AG04450 (cell line): ENCODE data around the gene ZNG1B. TPM values are rescaled to one million over a fixed set of nuclear protein-coding genes. Genes with fewer than 3 reads are reported as not detected.
A peak's percentile ranks its signal among the peaks of the same experiment; 100 is the strongest.
"Not testable (repeated sequence)": the region's sequence is repeated elsewhere in the genome, so short reads cannot be mapped to it uniquely, and the experiment has no call there.

Experiments used
- CTCF ChIA-PET: fragments of 300-600, 350-600 bp; formaldehyde crosslinking; extraction: SDS; loops from one replicate; lab custom pipeline; 2022; ENCODE audit warnings: antibody characterized with exemption, inconsistent platforms; lab: Charles Lee
- POLR2A ChIA-PET: fragments of 350-600 bp; formaldehyde crosslinking; extraction: SDS; loops from one replicate; lab custom pipeline; 2021; ENCODE audit warnings: antibody characterized with exemption, inconsistent platforms; lab: Yijun Ruan, JAX
- DNase-seq: peaks from one replicate; pipeline ENCODE4 v3.0.0-alpha.2; 2011; ENCODE audit warnings: low read depth, low spot score
- H3K27ac ChIP-seq: one replicate; pipeline ENCODE4 v1.5.1; 2012; ENCODE audit warnings: low read depth, low read length, control low read depth
- H3K27me3 ChIP-seq: one replicate; pipeline ENCODE4 v1.6.0; 2012; ENCODE audit warnings: low read length; ENCODE audit not compliant: control insufficient read depth, insufficient read depth
- H3K4me3 ChIP-seq: 2 replicates; pipeline ENCODE4 v1.5.1; 2011; ENCODE audit warnings: mild to moderate bottlenecking, low read depth, low read length, control low read depth
- H3K9me3 ChIP-seq: 2 replicates; pipeline ENCODE4 v1.5.1; 2012; ENCODE audit warnings: low read length; ENCODE audit not compliant: control insufficient read depth, insufficient read depth
- polyA plus RNA-seq: library from polyadenylated mRNA; depleted of rRNA; stranded (reverse); fragments of >200 nt; gene quantifications from 2 replicates; pipeline ENCODE4 v1.2.3, GENCODE V29; 2011; rRNA removed

The ZNG1B gene
- polyA plus RNA-seq, 1 experiment = 29.1 TPM

DNA sequence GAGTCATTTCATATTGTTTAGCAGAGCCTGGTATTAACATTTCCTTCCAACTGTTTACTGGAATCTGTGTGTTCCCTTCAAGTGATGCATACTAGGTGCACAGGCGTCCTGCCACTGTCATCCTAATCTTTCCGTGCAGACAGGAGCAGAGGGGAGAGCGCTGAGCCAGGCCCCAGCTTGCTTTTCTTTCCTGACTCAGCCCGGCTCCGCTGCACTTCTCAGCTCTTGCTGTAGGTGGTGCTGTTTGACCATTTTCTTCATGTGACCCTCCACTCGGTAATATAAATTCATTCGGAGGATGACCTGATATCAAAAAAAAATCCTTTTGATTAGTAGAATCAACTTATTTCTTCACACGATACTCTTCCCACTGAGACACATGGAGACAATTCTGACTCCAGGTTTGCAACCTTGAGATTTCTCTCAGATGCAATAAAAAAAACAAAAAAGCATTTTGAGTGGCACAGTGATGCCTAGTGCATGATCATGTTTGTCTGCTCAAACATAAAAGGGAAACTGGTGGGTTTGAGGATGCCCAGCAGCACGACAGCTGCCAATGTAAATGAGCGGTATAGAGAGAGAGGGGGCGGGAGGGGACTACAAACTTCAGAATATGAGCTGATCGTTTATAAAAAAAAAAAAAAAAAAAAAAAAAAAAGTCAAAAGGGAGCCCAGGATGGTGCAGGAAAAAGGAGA, 90.0 kb downstream of the ZNG1B start:
- H3K9me3 ChIP-seq, H3K27ac ChIP-seq, POLR2A ChIA-PET, DNase-seq, H3K27me3 ChIP-seq, H3K4me3 ChIP-seq: not testable (repeated sequence)
- CTCF ChIA-PET = interaction anchor here (1.0 kb wide), 1 partner anchor 77 kb away, joined by 6 read pairs; no protein-coding TSS in a partner anchor

DNA sequence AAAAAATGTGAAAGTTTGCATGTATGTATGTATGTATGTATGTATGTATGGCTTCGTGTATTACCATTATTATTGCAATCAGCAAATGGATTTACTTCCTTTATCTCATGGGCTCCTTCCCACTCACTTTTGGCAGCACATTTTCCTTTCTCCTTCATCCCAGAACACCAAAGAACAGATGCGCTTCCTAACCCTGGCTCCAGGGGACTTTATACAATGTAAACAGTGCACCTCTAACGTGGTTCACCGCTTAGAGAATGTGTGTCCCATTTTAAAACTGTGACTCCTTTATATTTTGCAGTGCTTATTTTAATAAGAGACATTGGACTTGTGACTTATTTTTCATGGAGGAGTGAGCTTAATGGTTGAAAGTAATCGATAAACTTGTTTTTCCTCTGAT, 90.6 kb downstream of the ZNG1B start:
- DNase-seq, H3K27ac ChIP-seq, H3K9me3 ChIP-seq, POLR2A ChIA-PET, H3K27me3 ChIP-seq, H3K4me3 ChIP-seq: not testable (repeated sequence)
- CTCF ChIA-PET = interaction anchor here (1.0 kb wide), 1 partner anchor 76 kb away, joined by 6 read pairs; no protein-coding TSS in a partner anchor

DNA sequence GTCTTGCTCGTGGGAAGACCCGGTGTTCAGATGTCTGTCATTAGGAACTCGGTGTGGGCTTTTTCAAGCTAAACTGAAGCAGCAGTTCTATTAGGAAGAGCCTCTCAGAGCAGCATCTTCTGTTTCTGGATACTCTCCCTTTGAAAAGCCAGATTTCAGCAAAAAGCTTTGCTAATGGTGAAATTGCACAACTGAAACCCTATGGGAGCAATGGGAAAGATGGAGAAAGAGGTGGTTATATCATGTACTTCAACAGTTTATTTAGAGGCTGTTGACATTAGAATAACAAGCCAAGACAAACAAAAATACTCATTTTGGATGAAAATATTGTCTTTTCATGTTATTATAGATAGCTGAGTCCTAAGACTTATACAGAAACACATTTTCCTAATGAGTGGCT, 91.4 kb downstream of the ZNG1B start:
- CTCF ChIA-PET = interaction anchor here (1.0 kb wide), 1 partner anchor 76 kb away, joined by 6 read pairs; no protein-coding TSS in a partner anchor
- POLR2A ChIA-PET, H3K27ac ChIP-seq, H3K4me3 ChIP-seq, DNase-seq, H3K27me3 ChIP-seq, H3K9me3 ChIP-seq: not testable (repeated sequence)

DNA sequence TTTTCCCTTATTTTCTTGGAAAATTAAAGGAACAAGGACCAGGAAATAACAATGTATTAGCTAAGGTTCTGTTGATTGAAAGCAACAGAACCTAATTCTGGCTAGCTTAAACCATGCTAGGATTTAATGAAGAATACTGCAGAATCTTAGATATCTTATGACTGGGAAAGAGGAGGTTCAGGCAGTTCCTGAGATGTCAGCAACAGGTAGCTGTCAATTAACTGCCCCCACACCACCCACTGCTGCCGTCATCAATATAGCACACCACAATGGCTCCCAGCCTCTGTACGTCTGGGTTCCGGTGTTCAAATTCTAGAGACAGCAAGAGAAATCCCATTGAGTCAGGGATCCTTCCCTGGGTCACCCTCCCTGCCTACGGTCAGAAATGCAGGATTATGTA, 95.5 kb downstream of the ZNG1B start:
- DNase-seq, H3K9me3 ChIP-seq, POLR2A ChIA-PET, H3K27me3 ChIP-seq, CTCF ChIA-PET, H3K27ac ChIP-seq, H3K4me3 ChIP-seq: not testable (repeated sequence)

DNA sequence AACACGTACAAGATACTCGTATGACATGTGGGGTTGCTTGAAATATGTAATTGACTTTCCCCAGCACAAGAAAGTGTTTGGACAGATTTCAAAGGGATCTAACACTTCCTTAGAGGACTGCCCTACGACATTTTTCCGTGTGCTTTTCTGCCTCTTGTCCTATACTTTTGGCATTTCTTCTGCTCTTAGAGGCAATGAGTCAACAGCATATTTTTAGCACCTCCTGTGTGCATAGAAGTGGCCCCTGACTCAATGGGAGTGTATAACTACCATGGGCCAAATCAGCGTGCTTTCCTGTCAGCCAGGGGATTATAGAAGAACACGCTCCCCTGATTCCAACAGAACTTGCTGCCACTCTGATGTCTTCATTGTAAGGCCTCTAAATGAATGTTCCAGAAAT, 99.1 kb downstream of the ZNG1B start:
- H3K9me3 ChIP-seq, H3K27ac ChIP-seq, DNase-seq, CTCF ChIA-PET, POLR2A ChIA-PET, H3K27me3 ChIP-seq, H3K4me3 ChIP-seq: not testable (repeated sequence)

DNA sequence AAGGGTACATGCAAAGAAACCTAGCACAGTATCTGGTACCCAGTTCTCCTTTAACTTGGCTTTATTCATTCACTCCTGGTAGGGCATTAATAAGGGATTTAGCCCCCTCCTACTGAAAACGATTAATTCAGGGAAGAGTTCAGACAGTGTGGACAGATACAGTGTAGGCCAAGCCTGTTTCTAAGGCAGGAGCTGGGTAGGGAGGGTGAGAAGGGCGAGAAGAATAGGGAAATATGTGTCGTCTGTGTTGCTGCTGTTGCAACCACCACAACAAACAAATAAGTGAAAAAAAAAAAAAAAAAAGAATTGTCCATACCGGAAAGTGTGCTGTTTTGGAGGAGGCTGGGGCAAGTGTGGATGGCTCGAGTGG, 103.3 kb downstream of the ZNG1B start:
- DNase-seq, H3K27ac ChIP-seq, H3K9me3 ChIP-seq, POLR2A ChIA-PET, H3K27me3 ChIP-seq, CTCF ChIA-PET, H3K4me3 ChIP-seq: not testable (repeated sequence)

DNA sequence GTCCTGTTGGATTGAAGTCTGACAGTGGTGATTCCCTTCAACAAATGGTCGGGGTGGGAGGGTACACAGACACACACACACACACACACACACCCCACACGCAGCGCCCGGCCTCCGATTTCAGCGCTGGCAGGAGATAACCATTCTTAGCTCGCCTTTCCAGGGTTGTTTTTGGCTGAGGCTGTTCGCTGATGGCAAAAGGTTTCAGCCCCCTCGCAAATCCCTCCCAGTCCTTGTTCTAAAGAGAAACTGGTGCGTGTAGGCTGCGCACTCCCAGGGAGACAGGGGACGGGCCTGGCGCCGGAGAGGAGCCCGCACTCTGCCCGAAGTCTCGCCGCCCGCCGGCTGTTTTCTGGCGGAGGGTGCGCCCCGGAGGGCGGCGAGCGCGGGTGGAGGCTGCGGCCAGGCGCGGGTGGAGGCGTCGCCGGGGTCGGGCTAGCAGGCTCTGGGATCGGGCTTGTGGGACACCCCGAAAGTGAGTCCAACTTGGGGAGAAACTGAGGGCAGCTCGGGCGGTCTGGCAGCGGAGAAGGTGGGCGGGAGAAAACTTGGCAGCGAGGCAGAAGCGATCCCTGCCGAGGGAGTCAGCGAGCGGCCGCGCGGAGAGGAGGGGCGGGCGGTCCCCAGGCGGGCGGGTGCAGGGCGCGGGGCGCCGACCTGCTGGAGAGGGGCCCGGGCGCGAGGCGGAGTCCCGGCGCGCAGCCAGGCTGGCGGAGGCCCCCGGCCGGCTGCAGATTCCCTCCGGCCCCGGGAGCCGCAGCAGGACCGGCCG, 103.9 kb downstream of the ZNG1B start:
- POLR2A ChIA-PET, H3K9me3 ChIP-seq, CTCF ChIA-PET, H3K27me3 ChIP-seq: not testable (repeated sequence)
- Histone ChIP-seq H3K4me3 (peak overlapping the region; percentile 61), H3K27ac (peak overlapping the region; percentile 31)
- DNase-seq = peak; percentile 10

DNA sequence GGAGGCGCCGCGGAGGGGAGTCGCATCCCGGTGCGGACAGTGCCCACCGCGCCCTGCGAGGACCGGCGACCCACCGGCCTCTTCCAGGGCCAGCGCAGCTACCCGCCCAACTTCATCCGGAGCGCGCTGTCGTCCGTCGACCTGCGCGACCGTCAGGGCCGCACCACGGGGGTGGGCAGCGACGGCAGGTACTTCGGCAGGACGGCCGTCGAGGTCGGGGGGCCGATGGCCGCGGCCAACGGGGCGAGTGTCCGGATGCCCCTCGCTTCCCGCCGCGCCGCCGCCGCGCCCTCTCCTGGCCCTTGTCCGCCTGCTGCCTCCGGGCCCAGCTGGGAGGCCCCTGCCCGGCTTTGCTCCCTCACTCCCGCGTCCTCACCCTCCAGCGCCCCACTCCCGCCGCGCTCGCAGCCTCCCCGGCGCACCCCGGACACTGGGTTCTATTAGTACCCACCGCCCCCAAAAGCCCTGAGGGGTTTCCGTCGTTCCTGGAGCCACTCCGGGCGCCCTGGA, 104.5 kb downstream of the ZNG1B start:
- not testable (repeated sequence) for DNase-seq

DNA sequence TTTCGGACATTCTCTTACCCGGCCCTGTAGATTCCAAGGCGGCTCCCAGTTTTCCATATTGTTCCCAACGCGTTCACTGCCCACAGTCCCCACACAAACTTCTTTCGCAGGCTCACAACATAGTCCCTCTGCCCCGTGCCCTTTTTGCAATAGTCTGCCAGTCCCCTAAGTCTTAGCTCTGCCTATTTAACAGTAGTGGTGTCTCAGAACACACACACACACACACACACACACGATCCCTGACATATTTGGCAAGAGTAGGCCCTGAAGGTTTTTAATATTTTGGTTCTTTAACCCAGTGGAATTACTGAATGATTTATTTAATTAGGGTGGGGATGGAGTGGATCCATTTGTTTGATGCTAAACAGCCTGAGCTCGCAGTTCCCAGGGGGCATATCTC, 105.0 kb downstream of the ZNG1B start:
- POLR2A ChIA-PET, H3K9me3 ChIP-seq, H3K27ac ChIP-seq, H3K27me3 ChIP-seq, DNase-seq, CTCF ChIA-PET: not testable (repeated sequence)
- peak overlapping the region; percentile 34 for H3K4me3 ChIP-seq

More for the DNA sequence above, 104.5 kb downstream of the ZNG1B start:
- POLR2A ChIA-PET, H3K27ac ChIP-seq, H3K27me3 ChIP-seq, CTCF ChIA-PET, H3K9me3 ChIP-seq: not testable (repeated sequence)
- H3K4me3 ChIP-seq = peak overlapping the region; percentile 61

Other genes with a start within 250 kb of the ZNG1B start
- 1.2 TPM in 2 replicates for gene PAX8, start 158.8 kb upstream of the ZNG1B start, polyA plus RNA-seq
- 0.02 TPM in 1 of 2 replicates, not detected in the other for gene FOXD4L1, start 61.0 kb downstream of the ZNG1B start, polyA plus RNA-seq
- 13.0 and 13.1 TPM in 2 replicates for gene RABL2A, start 189.6 kb downstream of the ZNG1B start, polyA plus RNA-seq